Measurements from ENCODE around the gene LDLRAD3.
"Not testable (repeated sequence)": the region's sequence is repeated elsewhere in the genome, so short reads cannot be mapped to it uniquely, and the experiment has no call there.

LDLRAD3 gene, protein sequence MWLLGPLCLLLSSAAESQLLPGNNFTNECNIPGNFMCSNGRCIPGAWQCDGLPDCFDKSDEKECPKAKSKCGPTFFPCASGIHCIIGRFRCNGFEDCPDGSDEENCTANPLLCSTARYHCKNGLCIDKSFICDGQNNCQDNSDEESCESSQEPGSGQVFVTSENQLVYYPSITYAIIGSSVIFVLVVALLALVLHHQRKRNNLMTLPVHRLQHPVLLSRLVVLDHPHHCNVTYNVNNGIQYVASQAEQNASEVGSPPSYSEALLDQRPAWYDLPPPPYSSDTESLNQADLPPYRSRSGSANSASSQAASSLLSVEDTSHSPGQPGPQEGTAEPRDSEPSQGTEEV

DNA sequence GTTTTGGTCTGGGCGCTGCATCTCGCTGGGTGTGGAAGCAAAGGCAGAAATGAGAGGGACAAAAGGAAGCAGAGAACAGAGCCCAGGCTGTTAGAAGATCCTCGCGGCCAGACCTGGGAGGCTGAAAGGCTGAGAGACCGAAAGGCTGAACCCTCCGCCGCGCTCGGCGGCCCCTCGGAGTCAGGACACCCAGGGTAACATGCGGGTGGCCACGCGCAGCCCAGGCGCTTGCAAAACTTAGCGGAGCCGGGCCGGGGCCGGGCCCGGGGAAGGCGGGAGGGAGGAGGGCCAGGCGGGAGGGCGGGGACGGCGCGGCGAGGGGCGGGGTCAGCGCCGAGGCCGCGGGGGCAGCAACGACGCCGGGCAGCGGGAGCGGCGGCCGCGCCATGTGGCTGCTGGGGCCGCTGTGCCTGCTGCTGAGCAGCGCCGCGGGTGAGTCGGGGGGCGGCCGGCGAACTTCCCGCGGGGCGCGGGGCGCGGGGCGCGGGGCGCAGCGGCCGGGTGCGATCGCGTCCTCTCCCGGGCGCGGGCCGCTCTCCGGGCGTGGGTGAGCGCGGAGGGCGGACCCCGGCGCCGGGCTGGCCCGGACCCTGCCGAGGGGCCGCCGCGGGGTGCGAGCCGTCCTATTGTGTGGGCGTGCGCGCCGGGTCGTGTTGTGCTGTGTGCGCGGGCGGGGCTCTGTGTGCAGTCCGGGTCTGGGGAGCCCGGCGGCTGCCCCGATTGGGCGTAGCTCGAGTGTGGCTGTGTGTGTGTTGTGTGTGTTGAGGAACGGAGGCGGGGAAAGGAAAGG, at the start of gene LDLRAD3:
LDLRAD3 (plus strand) TSS at position 350 of the 790 bp plus-strand sequence; CDS start at position 387, 37 bp downstream.
- DNase-seq: peak; percentile 42 to 78

DNA sequence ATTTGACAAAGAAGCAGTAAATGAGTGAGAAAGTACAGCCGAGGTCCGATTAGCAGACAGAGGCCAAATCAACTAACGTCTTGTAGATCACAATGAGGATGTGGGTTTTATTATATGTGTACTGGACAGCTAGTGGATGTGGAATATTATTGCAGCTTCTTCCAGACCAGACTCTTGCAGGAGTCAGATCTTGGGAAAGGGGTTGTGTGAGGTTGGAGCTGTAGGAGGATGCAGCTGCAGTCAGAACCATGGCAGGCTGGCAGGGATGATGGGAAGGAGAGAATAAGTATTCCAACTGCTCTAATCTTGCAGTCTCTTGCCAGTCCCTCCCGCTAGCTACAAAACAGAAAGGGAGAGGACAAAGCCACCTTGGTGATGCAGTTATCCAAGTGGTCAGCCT, 46.8 kb upstream of the LDLRAD3 start:
- no peak for DNase-seq

DNA sequence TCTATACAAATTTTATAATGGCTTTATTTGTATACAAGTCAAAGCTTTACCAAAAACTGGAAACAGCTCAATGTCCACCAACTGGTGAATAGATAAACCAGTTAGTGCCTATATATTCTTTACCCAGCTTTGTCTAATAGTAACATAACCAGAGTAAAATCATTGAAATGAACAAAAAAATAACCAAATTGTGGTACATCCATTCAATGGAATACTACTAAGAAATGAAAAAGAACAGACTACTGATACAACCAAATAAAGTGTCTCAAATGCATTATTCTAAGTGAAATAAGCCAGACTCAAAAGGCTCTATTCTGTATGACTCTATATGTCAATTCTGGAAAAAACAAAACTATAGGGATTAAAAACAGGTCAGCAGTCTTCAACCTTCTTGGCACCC, 40.9 kb upstream of the LDLRAD3 start:
- no peak for DNase-seq

DNA sequence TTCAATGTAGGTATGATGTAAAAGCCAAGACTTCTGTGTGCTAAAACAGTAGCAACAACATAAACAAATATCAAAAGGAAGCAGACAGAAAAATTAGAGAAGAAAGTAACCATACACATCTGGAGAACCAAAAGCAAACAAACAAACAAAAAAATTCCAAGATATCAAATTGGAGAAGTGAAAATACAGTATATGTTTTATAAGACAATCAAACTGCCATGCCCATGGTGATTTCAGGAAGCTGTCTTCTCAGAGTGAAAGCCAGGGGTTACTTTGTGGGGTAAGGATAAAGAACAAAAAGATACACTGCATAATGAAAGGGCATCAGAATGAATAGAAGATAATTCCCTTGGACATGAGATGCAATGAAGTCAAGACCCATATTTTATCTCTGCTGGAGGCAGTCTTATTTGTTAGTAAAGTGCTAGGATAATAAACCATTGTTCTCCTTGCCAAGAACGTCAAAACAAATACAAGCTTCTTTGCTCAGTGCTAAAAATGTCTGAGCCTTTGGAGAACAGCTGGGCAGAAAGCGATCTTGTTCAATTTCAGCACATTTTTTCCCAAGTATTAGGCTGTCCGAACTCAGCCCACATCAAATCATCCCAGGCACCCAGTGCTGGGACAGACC, 38.1 kb upstream of the LDLRAD3 start:
- no peak for DNase-seq

DNA sequence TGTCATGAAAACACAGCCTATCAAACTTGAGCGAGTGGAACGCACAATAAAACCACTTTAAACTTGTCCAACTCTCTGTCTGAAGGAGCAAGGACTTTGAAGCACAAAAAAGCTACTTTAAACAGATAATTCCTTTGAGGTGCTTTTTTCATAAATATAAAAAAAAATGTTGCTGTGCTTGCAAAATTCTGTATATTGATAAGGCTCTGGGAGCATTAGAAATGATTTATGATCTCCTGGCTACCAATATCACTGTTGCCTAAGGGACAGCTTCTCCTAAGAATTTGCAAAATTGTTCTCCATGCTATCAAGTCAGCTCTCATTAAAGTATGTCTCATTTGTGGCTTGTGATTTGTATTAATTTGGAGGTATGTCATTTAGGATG, 37.6 kb upstream of the LDLRAD3 start:
- DNase-seq: no peak

DNA sequence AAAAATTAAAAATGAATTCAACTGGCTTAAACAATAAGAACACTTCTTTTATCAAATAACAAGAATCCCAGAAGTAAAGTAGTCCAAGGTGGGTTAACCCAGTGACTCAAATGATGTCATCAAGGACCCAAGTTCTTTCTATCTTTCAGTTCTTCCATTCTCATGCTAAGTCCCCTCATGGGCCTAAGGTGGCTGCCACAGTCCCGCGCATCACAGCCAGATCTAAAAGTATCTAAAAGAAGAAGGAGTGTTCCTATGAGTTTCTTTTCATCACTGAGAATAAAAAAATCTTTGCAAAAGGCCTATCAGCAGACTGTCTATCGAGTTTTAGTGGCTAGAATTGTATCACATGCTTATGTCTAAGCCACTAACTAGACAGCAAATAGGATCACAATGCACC, 37.2 kb upstream of the LDLRAD3 start:
- DNase-seq: no peak

DNA sequence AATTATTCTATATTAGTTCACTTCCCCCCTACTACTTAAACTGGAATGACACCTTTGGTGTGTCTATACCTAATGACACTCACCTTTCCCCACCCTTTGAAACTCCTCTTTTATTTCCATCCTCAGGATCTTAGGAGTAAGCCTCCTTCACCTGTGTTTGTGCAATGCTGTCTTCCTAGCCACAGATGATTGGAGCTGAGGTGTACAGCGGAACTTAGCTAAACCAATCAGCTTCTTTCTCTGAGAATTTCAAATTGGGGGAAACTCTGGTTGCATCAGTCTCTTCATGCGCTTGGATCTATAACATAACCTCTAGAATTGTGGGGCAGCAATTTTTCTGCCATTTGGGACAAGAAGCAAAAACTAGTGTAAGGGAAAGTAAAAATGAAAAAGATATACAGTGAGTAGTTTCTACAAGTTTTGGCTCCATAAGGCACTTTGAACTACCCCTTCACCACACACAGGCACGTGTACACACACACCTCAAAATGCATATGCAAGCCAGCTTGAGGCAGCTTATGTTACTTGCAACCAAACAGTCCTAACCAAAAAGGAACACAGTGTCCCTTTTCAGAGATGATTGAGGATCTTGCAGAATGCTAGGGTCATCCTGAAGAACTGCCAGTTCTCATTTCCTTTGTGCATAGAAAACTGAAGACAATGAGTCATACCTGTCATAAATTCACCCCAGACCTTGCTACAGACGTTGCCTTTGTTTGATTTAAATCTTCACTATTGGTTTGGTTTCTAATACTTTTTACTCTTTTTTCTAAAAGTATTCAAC, 36.0 kb upstream of the LDLRAD3 start:
- no peak for DNase-seq

DNA sequence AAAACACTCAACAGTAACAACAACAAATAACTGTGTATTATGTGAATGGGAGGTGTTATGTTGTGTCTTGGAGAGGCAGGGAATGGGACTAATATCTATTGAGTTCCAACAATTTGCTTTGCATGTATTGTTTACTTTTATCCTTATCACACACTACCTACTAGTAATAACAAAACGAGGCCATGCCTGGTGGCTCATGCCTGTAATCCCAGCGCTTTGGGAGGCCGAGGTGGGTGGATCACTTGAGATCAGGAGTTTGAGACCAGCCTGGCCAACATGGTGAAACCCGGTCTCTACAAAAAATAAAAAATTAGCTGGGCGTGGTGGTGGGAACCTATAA, 35.5 kb upstream of the LDLRAD3 start:
- not testable (repeated sequence) for DNase-seq

DNA sequence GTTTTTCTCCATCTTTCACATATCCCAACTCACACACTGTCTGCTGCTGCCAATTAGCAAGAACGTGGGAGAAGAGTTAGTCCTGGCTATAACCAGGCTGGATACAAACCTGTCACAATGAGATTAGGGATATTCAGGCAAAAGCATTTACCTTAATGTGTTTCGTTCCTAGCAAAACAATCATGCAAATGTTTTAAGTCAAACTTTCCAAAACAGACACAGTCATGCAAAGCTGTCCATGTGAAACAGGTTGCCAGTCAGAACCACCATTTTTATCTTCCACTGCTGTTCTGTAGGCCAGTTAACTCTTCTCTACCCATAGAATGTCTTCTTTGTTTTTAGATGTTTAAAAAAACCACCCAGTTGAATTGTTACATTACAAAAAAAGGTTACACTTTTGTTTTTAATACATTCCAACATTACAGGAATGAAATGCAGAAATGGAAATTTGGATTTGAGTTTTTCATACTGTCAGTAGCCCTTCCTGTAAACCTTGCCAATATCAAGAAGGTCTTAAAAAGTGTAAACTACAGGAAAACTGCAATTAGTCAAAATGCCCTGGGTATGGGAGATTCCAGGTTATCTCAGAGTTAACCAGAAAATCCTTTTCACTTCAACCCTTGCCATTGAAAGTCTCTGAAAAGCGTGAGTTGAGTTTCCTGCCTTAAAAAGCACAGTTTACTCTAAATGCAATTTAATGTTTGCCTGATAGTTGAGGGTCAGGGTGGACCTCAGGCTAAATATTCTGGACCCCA, 34.2 kb upstream of the LDLRAD3 start:
- no peak for DNase-seq

DNA sequence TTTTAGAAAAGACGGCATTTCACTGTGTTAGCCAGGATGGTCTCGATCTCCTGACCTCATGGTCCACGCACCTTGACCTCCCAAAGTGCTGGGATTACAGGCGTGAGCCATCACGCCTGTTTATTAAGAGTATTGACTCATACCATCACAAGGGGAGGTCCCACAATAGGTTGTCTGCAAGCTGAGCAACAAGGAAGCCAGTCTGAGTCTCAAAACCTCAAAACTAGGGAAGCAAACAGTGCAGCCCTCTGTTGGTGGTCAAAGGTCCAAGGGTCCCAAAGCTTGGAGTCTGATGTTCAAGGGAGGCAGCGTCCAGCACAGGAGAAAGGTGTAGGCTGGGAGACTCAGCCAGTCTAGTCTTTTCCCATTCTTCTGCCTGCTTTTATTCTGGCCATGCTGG, 32.8 kb upstream of the LDLRAD3 start:
- no peak for DNase-seq

DNA sequence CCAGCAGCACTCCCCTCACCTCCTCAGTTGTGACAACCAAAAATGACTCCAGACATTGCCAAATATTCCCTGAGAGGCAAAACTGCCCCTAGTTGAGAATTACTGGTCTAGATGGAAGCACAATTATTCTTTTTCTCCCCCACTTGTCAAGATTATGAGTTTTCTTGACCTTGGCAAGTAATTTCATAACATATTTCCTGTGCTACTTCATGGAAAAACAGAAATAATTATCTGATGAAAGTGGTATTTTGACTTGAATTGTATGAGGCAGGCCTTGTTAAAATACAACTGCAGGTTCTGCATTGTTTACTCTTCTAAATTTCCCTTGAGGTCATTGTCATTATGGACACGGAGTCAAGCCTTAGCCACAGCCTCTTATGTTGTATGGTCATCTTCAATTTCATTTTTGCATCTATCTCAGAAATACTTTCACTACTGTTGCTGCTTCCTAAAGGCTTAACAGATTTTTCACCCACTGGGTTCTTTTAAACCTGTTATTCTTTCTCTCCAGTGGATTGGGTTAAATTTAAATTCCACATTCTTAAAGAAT, 32.2 kb upstream of the LDLRAD3 start:
- DNase-seq: no peak

DNA sequence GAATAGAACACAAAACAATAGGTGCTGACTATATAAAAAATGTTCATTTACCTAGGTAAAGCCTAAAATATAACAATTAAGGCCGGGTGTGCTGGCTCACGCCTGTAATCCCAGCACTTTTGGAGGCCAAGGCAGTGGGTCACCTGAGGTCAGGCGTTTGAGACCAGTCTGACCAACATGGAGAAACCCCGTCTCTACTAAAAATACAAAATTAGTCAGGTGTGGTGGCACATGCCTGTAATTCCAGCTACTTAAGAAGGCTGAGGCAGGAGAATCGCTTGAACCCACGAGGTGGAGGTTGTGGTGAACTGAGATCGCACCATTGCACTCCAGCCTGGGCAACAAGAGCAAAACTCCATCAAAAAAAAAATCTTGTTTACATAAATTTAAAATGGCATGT, 31.4 kb upstream of the LDLRAD3 start:
- not testable (repeated sequence) for DNase-seq

DNA sequence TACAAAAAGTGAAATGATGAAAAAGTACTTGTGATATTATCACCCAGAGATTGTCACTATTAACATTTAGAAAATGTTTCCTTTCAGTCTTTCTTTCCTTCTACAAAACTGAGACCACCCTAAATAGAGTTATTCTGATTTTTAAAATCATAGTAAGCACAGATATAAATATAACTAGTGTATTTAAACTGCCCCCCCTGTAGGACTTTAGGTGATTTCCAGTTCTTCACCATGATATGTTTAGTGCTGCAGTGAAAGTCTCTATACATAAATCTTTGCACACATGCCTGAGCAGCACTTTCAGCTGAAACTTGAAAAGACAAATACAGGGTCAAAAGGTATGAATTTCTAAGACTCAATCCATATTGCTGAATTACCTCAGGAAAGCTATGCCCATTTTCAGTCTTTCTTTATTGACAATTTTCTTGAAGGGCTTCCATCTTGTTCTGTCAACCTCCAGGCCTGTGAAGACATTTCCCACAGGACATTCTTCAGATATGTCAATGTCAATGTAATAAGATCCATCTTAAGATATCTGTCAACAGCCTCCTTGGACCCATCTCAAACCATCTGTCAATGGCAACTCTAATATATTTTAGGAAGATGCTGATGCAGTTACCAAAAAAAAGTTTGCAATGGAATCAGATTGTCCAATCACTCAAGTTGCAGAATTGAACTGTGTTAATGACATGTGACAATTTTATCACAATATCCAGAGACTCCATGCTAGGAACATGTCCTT, 30.8 kb upstream of the LDLRAD3 start:
- DNase-seq: no peak

DNA sequence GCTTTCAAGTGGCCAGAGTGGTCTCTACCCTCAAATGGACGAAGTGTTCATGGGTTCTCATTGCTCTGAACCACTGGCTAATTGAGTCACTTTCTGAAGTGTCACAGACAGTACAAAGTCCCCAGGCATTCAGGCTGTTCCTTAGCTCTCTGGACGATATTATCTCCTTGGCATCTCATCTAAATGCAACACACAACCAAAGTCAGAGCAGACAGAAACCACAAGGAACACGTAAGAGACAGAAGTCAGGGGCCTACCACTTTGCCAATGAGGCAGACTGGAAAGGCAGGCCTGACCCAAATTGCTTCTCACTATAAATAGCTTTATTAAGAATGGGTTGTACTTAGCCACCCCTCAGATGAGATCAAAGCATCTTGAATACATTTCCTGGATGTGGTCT, 29.0 kb upstream of the LDLRAD3 start:
- DNase-seq: no peak

DNA sequence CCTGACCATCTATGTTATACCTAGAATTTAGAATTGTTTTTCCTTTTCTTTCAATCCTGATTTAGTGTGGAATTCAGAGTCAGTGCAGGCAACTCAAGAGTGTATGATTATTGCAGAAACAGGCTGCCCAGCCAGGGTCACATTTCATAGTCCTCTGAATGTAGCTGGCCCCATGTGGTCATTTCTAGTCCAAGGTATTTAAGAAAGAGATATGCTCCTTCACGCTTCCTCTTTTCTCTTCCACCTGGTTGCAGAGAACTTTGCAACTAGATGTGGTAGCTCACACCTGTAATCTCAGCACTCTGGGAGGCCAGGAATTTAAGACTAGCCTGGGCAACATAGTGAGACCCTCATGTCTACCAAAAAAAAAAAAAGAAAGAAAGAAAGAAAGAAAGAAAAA, 27.6 kb upstream of the LDLRAD3 start:
- no peak for DNase-seq

DNA sequence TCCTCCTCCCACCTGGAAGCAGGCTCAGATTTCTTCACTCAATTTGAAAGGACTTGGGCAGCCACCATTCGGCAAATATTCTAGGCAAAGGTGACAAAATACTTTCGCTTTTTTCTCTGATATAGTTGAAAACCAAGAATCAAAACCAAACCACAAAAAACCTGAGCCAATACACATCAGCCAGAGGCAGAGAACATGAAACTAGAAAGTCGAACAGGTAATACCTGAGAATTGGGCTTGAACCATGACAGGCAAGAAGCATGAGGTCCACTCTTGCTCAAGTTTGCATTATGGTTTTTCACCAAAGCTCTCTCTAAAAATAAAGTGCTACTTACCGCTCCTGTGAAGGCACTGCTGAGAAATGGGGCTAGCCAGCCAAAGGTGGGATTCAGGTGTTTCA, 26.2 kb upstream of the LDLRAD3 start:
- no peak for DNase-seq

DNA sequence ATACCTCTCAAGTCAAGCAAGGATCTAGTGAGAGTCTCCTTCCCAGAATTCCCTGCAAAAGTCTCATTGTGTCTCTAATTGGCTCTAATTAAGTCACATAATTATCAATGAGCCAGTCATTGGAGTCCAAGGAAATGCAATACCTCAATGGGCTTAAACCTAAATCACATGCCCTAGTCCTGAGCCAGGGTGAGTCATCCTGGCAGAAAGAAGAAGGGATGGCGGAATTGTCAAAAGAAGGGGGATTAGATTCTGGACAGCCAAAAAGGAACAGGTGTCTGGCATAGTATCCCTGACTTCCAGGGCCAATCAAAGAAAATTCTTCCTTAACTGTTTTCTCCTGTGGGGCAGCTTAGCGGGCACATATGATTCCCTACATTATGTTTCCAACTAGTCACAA, 25.1 kb upstream of the LDLRAD3 start:
- peak in 1 of 2 experiments; percentile 18 for DNase-seq

DNA sequence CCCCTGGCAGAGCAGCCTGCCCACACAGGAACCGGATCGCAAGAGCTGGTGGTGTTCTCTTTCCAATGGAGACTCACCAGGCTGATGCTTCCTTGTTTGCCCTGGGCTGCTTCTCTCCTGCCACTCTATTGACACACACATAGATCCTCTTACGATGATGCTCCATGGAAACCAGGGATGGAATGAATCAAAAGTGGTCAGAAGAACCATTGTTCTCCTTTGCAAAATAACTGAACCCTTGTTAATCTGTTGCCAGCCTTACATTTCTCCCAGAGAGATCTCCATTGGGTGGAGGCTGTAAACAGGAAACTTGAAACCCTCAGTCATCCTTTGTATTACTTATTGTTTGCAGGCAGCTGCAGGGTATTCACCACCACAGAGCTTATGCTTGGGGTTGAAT, 24.6 kb upstream of the LDLRAD3 start:
- peak in 1 of 2 experiments; percentile 8 for DNase-seq

DNA sequence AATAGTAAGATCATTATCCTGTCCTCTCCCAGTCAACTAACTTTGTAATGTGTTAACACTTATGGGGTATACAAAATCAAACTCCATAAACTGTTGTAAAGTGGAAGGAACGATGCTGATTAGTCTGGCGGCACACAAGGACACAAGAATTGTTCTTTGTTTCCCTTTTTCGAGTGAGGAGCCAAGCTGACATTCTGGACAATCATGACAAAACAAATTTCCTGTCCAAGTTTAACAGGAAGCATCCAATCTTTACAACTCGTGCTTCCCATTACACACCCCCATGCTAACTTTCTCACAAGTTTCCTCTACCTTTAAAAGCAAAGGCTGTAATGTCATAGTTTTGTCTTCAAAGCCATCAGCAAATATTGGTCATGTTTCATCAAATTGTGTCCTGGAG, 20.4 kb upstream of the LDLRAD3 start:
- DNase-seq: no peak

DNA sequence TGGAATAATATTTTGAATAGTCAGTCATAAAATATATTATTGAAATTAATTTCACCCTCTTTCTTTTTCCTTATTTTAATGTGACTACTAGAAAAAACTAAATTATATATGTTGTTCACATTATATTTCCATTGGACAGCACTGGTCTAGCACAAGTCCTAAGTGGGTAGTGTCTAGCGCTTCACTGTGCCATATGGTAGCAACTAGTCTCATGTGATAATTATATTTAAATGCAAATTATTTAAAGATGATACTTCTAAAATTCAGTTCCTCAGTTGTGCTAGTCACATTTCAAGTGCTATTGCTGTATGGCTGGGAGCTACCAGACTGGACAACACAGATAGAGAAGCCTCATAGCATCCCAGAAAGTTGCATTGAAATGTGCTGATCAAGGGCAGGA, 19.1 kb upstream of the LDLRAD3 start:
- DNase-seq: peak in 1 of 2 experiments; percentile 8

DNA sequence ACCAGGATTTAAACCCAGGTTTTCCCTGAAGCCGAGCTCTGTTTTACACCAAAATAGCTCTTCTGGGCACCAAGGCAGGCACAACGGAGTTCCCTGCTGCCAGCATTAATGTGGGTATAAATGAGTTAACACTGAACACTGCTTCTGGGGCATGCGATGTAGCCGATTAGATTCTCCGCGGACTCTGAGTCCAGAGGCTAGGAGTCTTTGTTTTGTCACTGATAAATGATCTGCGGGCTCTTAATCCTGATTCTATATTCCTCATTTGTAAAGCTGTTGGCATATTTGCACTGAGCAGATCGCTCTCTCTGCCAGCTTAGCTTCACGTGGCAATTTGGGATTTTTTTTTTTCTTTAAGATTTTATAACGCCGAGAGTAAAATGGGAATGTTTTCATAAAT, 16.8 kb upstream of the LDLRAD3 start:
- DNase-seq: no peak

Data from NCI-H524 (cell line).